Fibroblast of mammary gland (primary cell): ENCODE results near the gene PCSK5.

Experiments used
- DNase-seq: peaks from one replicate; pipeline ENCODE4 v3.0.0-alpha.2; 2010; ENCODE audit warnings: low read depth
- H3K4me3 ChIP-seq: 2 replicates; pipeline ENCODE4 v1.5.1; 2011; ENCODE audit warnings: low read depth, mild to moderate bottlenecking, low read length, moderate library complexity; ENCODE audit not compliant: control insufficient read depth
- CTCF ChIP-seq: conservative IDR thresholded peaks from 2 replicates; pipeline ENCODE4 v1.5.1; 2011; ENCODE audit warnings: low read depth, low read length, inconsistent platforms; ENCODE audit not compliant: control insufficient read depth, insufficient read depth

Gene PCSK5

GRCh38 chr9:75979362-75979761 lies 88.9 kb downstream of the PCSK5 start:
- H3K4me3 ChIP-seq = no peak overlapping the region
- TF ChIP-seq CTCF = peak; percentile 37
- DNase-seq = peak; percentile 16

- H3K4me3 ChIP-seq = no peak overlapping the region
- DNase-seq = no peak
- TF ChIP-seq CTCF = no peak
Observed at GRCh38 chr9:75983319-75984045, 93.0 kb downstream of the PCSK5 start.

GRCh38 chr9:75985515-75985914 lies 95.0 kb downstream of the PCSK5 start:
- DNase-seq = no peak
- no peak for TF ChIP-seq CTCF
- no peak overlapping the region for H3K4me3 ChIP-seq

GRCh38 chr9:75988663-75989062 lies 98.2 kb downstream of the PCSK5 start:
- TF ChIP-seq CTCF = no peak
- no peak overlapping the region for H3K4me3 ChIP-seq
- DNase-seq = no peak

GRCh38 chr9:75990156-75990555 lies 99.7 kb downstream of the PCSK5 start:
- DNase-seq = no peak
- H3K4me3 ChIP-seq = no peak overlapping the region
- no peak for TF ChIP-seq CTCF

- H3K4me3 ChIP-seq = no peak overlapping the region
- TF ChIP-seq CTCF = no peak
- no peak for DNase-seq
Observed at GRCh38 chr9:75990576-75991304, 100.3 kb downstream of the PCSK5 start.
